ENCODE results near the gene CAND2. TPM values are rescaled to one million over a fixed set of nuclear protein-coding genes. Genes with fewer than 3 reads are reported as not detected.

Gene CAND2
- total RNA-seq, 4 donors from 2014 or later: 10.8 to 26.8 (median 19.6) TPM

DNA sequence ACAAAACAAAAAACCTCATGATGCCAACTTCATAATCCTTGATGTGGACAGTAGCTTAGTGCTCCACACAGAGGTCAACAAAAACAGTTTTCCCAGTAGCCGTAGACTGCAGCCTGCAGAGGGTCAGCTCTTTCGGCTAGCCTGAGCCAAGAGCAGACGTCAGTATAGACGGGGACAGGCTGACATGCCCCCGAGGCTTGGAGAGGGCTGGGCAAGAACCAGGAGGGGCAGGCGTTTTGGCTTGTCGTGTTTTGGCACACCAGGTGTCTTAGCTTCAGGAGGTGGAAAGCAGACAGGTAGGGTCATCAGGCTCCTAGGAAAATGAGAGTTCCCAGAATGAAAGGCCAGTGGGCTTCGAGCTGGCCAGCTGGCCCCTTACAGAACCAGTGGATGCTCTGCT, 21.8 kb downstream of the CAND2 start:
- WGBS: 86% methylated on average over 8 of the region's 8 CpGs
- no peak for DNase-seq (ENCODE audit: extremely low spot score)
- Histone ChIP-seq H3K4me1 (no peaks in the 10 kb centered on the region), H3K27ac (replicated peaks in 1 of 4) (no peak overlapping the region), H3K36me3 (peaks cover 32 to 91% (median 80%) of the 10 kb centered on the region in 4 donors), H3K9me3 (no peaks in the 10 kb centered on the region), H3K27me3 (no peaks in the 10 kb centered on the region), H3K4me3 (no peak overlapping the region)
- no peak for TF ChIP-seq CTCF (IDR thresholded peaks at IDR 0.05)
- no peak for TF ChIP-seq EP300 (IDR thresholded peaks at IDR 0.05)
- TF ChIP-seq POLR2A (IDR thresholded peaks at IDR 0.05; ENCODE audit: low read depth): no peak
- TF ChIP-seq POLR2AphosphoS5 (IDR thresholded peaks at IDR 0.05): no peak
- intact Hi-C loops (cut with DNase I): no loop called here

DNA sequence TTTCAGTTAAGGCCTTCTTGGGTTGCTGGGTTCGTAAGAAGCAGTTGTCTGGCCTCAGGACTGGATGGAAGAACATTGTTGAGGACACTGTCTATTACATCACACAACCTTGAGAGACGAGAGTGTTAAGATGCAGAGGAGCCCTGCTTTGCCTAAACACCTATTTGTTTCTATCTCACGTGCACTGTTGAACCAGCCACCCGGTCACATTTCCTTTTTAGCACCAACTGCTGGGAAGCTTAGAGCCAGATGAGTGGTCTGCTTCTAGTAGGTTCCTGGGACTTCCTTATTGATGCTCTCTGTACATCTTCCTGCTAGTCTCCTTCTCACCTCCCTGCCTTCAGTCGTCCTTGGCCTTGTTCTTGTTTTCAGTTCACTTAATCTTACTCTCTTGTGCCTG, 22.3 kb downstream of the CAND2 start:
- no peak for DNase-seq (ENCODE audit: extremely low spot score)
- no peaks in the 10 kb centered on the region for H3K9me3 ChIP-seq
- intact Hi-C loops (cut with DNase I): no loop called here
- H3K27me3 ChIP-seq: no peaks in the 10 kb centered on the region
- no peak overlapping the region for H3K27ac ChIP-seq (replicated peaks in 1 of 4)
- no peaks in the 10 kb centered on the region for H3K4me1 ChIP-seq
- H3K36me3 ChIP-seq: peaks cover 32 to 86% (median 75%) of the 10 kb centered on the region in 4 donors
- H3K4me3 ChIP-seq: no peak overlapping the region
- no peak for TF ChIP-seq CTCF (IDR thresholded peaks at IDR 0.05)
- no peak for TF ChIP-seq EP300 (IDR thresholded peaks at IDR 0.05)
- 77% methylated on average over 5 of the region's 5 CpGs for WGBS

DNA sequence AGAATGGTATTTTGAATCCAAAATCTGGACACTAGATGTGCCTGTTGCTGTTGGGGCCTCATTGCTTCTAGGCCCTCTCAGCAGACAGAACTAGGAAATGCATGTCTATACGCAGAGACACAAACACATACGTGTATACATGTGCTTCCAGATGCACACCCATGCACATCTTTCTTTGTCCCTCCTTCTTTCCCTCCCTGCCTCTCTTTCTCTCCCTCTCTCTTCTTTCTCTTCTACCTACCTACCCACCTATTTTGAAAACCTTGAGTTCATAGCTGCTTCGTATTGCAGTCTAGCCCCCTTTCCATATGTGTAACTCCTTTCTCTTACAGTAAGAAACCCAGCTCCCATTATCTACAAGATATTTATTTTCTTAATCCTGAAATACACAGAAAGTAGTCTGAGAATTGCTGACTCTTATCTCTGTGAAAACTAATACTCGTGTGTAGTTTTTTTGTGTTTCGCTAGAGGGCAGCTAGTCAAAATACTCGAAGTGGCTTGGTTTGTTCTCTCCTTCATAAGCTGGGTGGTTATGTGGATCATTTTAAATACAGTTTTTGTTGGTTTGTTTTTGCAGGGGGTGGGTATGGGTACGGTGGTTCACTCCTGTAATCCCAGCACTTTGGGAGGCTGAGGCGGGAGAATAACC, 26.4 kb downstream of the CAND2 start:
- intact Hi-C loops (cut with DNase I): no loop called here
- DNase-seq (ENCODE audit: extremely low spot score): no peak
- Histone ChIP-seq H3K9me3 (no peaks in the 10 kb centered on the region), H3K27me3 (no peaks in the 10 kb centered on the region), H3K27ac (replicated peaks in 1 of 4) (no peak overlapping the region), H3K4me1 (no peaks in the 10 kb centered on the region), H3K36me3 (peaks cover 21 to 81% (median 71%) of the 10 kb centered on the region in 4 donors), H3K4me3 (no peak overlapping the region)
- no peak for TF ChIP-seq POLR2AphosphoS5 (IDR thresholded peaks at IDR 0.05)
- no peak for TF ChIP-seq EP300 (IDR thresholded peaks at IDR 0.05)
- TF ChIP-seq POLR2A (IDR thresholded peaks at IDR 0.05; ENCODE audit: low read depth): no peak
- TF ChIP-seq CTCF (IDR thresholded peaks at IDR 0.05): peak in 1 of 3 experiments; percentile 13
- WGBS: 58% methylated on average over 8 of the region's 8 CpGs

- peaks cover 22 to 81% (median 73%) of the 10 kb centered on the region in 4 donors for H3K36me3 ChIP-seq
Observed at GRCh38 chr3:12824299-12824698, 27.8 kb downstream of the CAND2 start.

More at GRCh38 chr3:12824299-12824698, 27.8 kb downstream of the CAND2 start:
- H3K4me1 ChIP-seq: no peaks in the 10 kb centered on the region
- no peak overlapping the region for H3K4me3 ChIP-seq
- no peak for DNase-seq (ENCODE audit: extremely low spot score)
- H3K27me3 ChIP-seq: no peaks in the 10 kb centered on the region
- no peaks in the 10 kb centered on the region for H3K9me3 ChIP-seq
- no peak overlapping the region for H3K27ac ChIP-seq (replicated peaks in 1 of 4)
- no peak for TF ChIP-seq POLR2AphosphoS5 (IDR thresholded peaks at IDR 0.05)
- TF ChIP-seq POLR2A (IDR thresholded peaks at IDR 0.05; ENCODE audit: low read depth): no peak
- no peak for TF ChIP-seq CTCF (IDR thresholded peaks at IDR 0.05)
- TF ChIP-seq EP300 (IDR thresholded peaks at IDR 0.05): no peak
- 97% methylated on average over 7 of the region's 7 CpGs for WGBS
- intact Hi-C loops (cut with DNase I): no loop called here
